K562 (cell line): ENCODE results near the gene NSRP1.

Experiments used
- ARNT ChIP-seq, 2 experiments: fragments of 450-650 bp; IDR thresholded peaks; 2 replicates each; pipeline ENCODE4 v1.6.1; 2016; ENCODE audit warnings: mild to moderate bottlenecking in 1 of 2
- FOXM1 ChIP-seq, 2 experiments: fragments of 450-650 bp in 1 of 2; sonication (generic) in 1 of 2; formaldehyde crosslinking in 1 of 2; IDR thresholded peaks; 2 replicates each; pipeline versions ENCODE4 v1.6.1 to v1.9.0; 2017 to 2022; ENCODE audit warnings: low read depth in 2 of 2, mild to moderate bottlenecking in 2 of 2, missing genetic modification reagents in 1 of 2, moderate library complexity in 1 of 2
- GABPA ChIP-seq: fragments of 200-800 bp; sonication (Bioruptor generic); conservative IDR thresholded peaks from 2 replicates; pipeline ENCODE4 v1.6.1; 2016; ENCODE audit warnings: low read depth, missing genetic modification characterization, missing compliant biosample characterization
- GTF2F1 ChIP-seq: IDR thresholded peaks from 2 replicates; pipeline ENCODE4 v1.6.1; 2011; ENCODE audit warnings: low read depth, low read length, improper control_type of control experiment
- POLR2H ChIP-seq: IDR thresholded peaks from 2 replicates; pipeline ENCODE4 v1.6.1; 2016; ENCODE audit warnings: missing genetic modification characterization, low read depth, mild to moderate bottlenecking, control low read depth, missing compliant biosample characterization, moderate library complexity
- TF ChIP-seq, protein P1 (sequence below), 3 experiments: IDR thresholded peaks in 2 of 3; conservative IDR thresholded peaks in 1 of 3; 2 replicates each; pipeline ENCODE4 v1.5.1; 2011 to 2012; ENCODE audit warnings: low read length in 3 of 3, mild to moderate bottlenecking in 3 of 3, control low read depth in 2 of 3, improper control_type of control experiment in 1 of 3, inconsistent platforms in 1 of 3, low read depth in 1 of 3, mixed read lengths in 1 of 3, moderate library complexity in 1 of 3; ENCODE audit not compliant: insufficient read depth in 2 of 3
- TF ChIP-seq, protein P2 (sequence below), 2 experiments: fragments of 450-650 bp; formaldehyde crosslinking in 1 of 2; IDR thresholded peaks; 2 replicates each; pipeline versions ENCODE4 v1.4.0 to v1.6.1; 2014 to 2020; ENCODE audit warnings: mild to moderate bottlenecking in 2 of 2, borderline replicate concordance in 1 of 2, low read depth in 1 of 2
- TF ChIP-seq, protein P3 (sequence below): sonication (generic); formaldehyde crosslinking; IDR thresholded peaks from 2 replicates; pipeline ENCODE4 v1.8.1; 2022; ENCODE audit warnings: missing genetic modification reagents
- TF ChIP-seq, protein P4 (sequence below): sonication (generic); formaldehyde crosslinking; IDR thresholded peaks from 2 replicates; pipeline ENCODE4 v1.8.1; 2023; ENCODE audit warnings: mild to moderate bottlenecking, missing genetic modification reagents

DNA sequence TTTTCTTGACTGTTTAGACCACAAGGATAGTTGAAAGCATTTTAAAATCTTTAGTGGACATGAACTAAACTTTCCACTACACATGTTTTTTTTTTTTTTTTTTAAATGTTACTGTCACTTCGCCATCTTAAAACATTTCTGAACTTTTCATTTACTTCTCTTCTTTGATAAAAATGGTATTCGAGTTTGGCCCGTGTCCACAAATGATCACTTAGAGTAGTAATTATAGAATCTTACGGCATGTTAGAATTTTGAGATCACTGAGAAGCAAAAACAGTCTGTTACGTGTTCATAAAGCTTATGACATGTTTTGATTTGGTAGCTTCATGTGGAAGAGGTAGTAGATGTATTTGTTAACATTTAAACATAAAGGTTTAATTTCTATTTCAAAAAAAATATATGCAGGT is 1.1 kb downstream of the NSRP1 start:
- TF ChIP-seq, protein P1, sequence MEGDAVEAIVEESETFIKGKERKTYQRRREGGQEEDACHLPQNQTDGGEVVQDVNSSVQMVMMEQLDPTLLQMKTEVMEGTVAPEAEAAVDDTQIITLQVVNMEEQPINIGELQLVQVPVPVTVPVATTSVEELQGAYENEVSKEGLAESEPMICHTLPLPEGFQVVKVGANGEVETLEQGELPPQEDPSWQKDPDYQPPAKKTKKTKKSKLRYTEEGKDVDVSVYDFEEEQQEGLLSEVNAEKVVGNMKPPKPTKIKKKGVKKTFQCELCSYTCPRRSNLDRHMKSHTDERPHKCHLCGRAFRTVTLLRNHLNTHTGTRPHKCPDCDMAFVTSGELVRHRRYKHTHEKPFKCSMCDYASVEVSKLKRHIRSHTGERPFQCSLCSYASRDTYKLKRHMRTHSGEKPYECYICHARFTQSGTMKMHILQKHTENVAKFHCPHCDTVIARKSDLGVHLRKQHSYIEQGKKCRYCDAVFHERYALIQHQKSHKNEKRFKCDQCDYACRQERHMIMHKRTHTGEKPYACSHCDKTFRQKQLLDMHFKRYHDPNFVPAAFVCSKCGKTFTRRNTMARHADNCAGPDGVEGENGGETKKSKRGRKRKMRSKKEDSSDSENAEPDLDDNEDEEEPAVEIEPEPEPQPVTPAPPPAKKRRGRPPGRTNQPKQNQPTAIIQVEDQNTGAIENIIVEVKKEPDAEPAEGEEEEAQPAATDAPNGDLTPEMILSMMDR (IDR thresholded peaks at IDR 0.05 in 2 of 3, conservative IDR thresholded peaks at IDR 0.05 in 1 of 3; ENCODE audit: insufficient read depth in 2 of 3, low read depth in 1 of 3, low read length in 3 of 3), result no peak
- TF ChIP-seq, protein P2, sequence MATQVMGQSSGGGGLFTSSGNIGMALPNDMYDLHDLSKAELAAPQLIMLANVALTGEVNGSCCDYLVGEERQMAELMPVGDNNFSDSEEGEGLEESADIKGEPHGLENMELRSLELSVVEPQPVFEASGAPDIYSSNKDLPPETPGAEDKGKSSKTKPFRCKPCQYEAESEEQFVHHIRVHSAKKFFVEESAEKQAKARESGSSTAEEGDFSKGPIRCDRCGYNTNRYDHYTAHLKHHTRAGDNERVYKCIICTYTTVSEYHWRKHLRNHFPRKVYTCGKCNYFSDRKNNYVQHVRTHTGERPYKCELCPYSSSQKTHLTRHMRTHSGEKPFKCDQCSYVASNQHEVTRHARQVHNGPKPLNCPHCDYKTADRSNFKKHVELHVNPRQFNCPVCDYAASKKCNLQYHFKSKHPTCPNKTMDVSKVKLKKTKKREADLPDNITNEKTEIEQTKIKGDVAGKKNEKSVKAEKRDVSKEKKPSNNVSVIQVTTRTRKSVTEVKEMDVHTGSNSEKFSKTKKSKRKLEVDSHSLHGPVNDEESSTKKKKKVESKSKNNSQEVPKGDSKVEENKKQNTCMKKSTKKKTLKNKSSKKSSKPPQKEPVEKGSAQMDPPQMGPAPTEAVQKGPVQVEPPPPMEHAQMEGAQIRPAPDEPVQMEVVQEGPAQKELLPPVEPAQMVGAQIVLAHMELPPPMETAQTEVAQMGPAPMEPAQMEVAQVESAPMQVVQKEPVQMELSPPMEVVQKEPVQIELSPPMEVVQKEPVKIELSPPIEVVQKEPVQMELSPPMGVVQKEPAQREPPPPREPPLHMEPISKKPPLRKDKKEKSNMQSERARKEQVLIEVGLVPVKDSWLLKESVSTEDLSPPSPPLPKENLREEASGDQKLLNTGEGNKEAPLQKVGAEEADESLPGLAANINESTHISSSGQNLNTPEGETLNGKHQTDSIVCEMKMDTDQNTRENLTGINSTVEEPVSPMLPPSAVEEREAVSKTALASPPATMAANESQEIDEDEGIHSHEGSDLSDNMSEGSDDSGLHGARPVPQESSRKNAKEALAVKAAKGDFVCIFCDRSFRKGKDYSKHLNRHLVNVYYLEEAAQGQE (IDR thresholded peaks at IDR 0.05; ENCODE audit: borderline replicate concordance), result no peak
- TF ChIP-seq, protein P2 (CRISPR knock-in tag; IDR thresholded peaks at IDR 0.05; ENCODE audit: low read depth), result no peak
- TF ChIP-seq POLR2H (tag) (no peak), ARNT (IDR thresholded peaks at IDR 0.05) (no peak), FOXM1 (IDR thresholded peaks at IDR 0.05; ENCODE audit: low read depth) (no peak), FOXM1 (CRISPR knock-in tag; IDR thresholded peaks at IDR 0.05; ENCODE audit: low read depth) (no peak), GABPA (tag) (no peak), GTF2F1 (no peak)
- TF ChIP-seq, protein P3, sequence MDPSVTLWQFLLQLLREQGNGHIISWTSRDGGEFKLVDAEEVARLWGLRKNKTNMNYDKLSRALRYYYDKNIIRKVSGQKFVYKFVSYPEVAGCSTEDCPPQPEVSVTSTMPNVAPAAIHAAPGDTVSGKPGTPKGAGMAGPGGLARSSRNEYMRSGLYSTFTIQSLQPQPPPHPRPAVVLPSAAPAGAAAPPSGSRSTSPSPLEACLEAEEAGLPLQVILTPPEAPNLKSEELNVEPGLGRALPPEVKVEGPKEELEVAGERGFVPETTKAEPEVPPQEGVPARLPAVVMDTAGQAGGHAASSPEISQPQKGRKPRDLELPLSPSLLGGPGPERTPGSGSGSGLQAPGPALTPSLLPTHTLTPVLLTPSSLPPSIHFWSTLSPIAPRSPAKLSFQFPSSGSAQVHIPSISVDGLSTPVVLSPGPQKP (CRISPR knock-in tag), result no peak
- TF ChIP-seq, protein P4, sequence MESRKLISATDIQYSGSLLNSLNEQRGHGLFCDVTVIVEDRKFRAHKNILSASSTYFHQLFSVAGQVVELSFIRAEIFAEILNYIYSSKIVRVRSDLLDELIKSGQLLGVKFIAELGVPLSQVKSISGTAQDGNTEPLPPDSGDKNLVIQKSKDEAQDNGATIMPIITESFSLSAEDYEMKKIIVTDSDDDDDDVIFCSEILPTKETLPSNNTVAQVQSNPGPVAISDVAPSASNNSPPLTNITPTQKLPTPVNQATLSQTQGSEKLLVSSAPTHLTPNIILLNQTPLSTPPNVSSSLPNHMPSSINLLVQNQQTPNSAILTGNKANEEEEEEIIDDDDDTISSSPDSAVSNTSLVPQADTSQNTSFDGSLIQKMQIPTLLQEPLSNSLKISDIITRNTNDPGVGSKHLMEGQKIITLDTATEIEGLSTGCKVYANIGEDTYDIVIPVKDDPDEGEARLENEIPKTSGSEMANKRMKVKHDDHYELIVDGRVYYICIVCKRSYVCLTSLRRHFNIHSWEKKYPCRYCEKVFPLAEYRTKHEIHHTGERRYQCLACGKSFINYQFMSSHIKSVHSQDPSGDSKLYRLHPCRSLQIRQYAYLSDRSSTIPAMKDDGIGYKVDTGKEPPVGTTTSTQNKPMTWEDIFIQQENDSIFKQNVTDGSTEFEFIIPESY (CRISPR knock-in tag), result no peak
